ENCODE measurements around the gene MFAP2. TPM values are rescaled to one million over a fixed set of nuclear protein-coding genes. Genes with fewer than 3 reads are reported as not detected.

MFAP2 gene
- total and polyA plus RNA-seq, 4 donors: 21.3 to 65.3 (median 41.8) TPM

- Histone ChIP-seq H3K36me3 (ENCODE audit: control insufficient read depth in 1 of 2, insufficient read depth in 2 of 2, low read length in 1 of 2) (peaks cover 0 to 12% of the 10 kb centered on the region in 2 donors), H3K4me1 (ENCODE audit: control insufficient read depth in 1 of 2, insufficient read depth in 2 of 2, low read length in 2 of 2) (no peaks in the 10 kb centered on the region), H3K27ac (ENCODE audit: low read depth in 1 of 2, low read length in 2 of 2) (no peak overlapping the region), H3K9me3 (ENCODE audit: control insufficient read depth, low read length) (no peaks in the 10 kb centered on the region), H3K27me3 (ENCODE audit: control insufficient read depth in 1 of 2, insufficient read depth in 2 of 2, low read length in 1 of 2) (no peaks in the 10 kb centered on the region), H3K4me3 (ENCODE audit: low read length in 2 of 2) (no peak overlapping the region)
- intact Hi-C loops (cut with DNase I): no loop called here
- ATAC-seq (ENCODE audit: low FRiP score): no peak
- 93 to 95% methylated on average over 19 of the region's 19 CpGs for WGBS, 2 donors
- DNase-seq: no peak
Measured at GRCh38 chr1:17001760-17002523, 21.5 kb upstream of the MFAP2 start.

GRCh38 chr1:16999863-17000262 is 19.4 kb upstream of the MFAP2 start:
- H3K27ac ChIP-seq (ENCODE audit: low read depth in 1 of 2, low read length in 2 of 2): no peak overlapping the region
- DNase-seq (no peak), ATAC-seq (ENCODE audit: low FRiP score) (no peak)
- WGBS, 2 donors: 84 to 92% methylated on average over 6 to 8 of the region's 8 CpGs
- H3K4me1 ChIP-seq (ENCODE audit: control insufficient read depth in 1 of 2, insufficient read depth in 2 of 2, low read length in 2 of 2): no peaks in the 10 kb centered on the region
- H3K4me3 ChIP-seq (ENCODE audit: low read length in 2 of 2): no peak overlapping the region
- no peaks in the 10 kb centered on the region for H3K9me3 ChIP-seq (ENCODE audit: control insufficient read depth, low read length)
- intact Hi-C loops (cut with DNase I): no loop called here
- H3K27me3 ChIP-seq (ENCODE audit: control insufficient read depth in 1 of 2, insufficient read depth in 2 of 2, low read length in 1 of 2): no peaks in the 10 kb centered on the region
- H3K36me3 ChIP-seq (ENCODE audit: control insufficient read depth in 1 of 2, insufficient read depth in 2 of 2, low read length in 1 of 2): peaks cover 0 to 12% of the 10 kb centered on the region in 2 donors

GRCh38 chr1:16998589-16998988 is 18.2 kb upstream of the MFAP2 start:
- Histone ChIP-seq H3K27me3 (ENCODE audit: control insufficient read depth in 1 of 2, insufficient read depth in 2 of 2, low read length in 1 of 2) (no peaks in the 10 kb centered on the region), H3K9me3 (ENCODE audit: control insufficient read depth, low read length) (no peaks in the 10 kb centered on the region), H3K4me3 (ENCODE audit: low read length in 2 of 2) (no peak overlapping the region), H3K36me3 (ENCODE audit: control insufficient read depth in 1 of 2, insufficient read depth in 2 of 2, low read length in 1 of 2) (peaks cover 0 to 8% of the 10 kb centered on the region in 2 donors), H3K4me1 (ENCODE audit: control insufficient read depth in 1 of 2, insufficient read depth in 2 of 2, low read length in 2 of 2) (no peaks in the 10 kb centered on the region), H3K27ac (ENCODE audit: low read depth in 1 of 2, low read length in 2 of 2) (no peak overlapping the region)
- no peak for ATAC-seq (ENCODE audit: low FRiP score)
- no peak for DNase-seq
- 73 to 79% methylated on average over 10 of the region's 10 CpGs for WGBS, 2 donors
- intact Hi-C loops (cut with DNase I): no loop called here

DNA sequence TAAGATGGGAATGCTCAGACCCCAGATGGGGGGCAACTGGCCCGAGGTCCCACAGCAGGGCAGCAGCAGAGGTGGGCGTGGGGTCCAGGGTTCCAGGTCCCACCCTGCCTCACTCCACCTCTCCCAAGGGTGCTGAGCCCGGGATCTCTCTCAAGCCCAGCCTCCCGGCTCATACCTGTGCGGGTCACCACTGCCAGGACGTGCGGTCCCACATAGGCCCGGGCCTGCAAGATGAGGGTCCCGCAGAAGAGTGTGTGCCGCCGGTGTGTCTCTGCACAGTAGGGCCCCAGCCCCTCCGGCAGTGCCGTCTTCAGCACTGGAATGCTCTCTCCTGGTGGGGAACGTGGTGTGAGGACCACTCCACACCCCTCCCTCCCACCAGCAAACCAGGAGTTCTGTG is 16.4 kb upstream of the MFAP2 start:
- Histone ChIP-seq H3K36me3 (ENCODE audit: control insufficient read depth in 1 of 2, insufficient read depth in 2 of 2, low read length in 1 of 2) (peaks cover 0 to 3% of the 10 kb centered on the region in 2 donors), H3K9me3 (ENCODE audit: control insufficient read depth, low read length) (no peaks in the 10 kb centered on the region), H3K4me1 (ENCODE audit: control insufficient read depth in 1 of 2, insufficient read depth in 2 of 2, low read length in 2 of 2) (no peaks in the 10 kb centered on the region), H3K4me3 (ENCODE audit: low read length in 2 of 2) (no peak overlapping the region), H3K27ac (ENCODE audit: low read depth in 1 of 2, low read length in 2 of 2) (no peak overlapping the region), H3K27me3 (ENCODE audit: control insufficient read depth in 1 of 2, insufficient read depth in 2 of 2, low read length in 1 of 2) (no peaks in the 10 kb centered on the region)
- DNase-seq (no peak), ATAC-seq (ENCODE audit: low FRiP score) (no peak)
- WGBS, 2 donors: 92 to 94% methylated on average over 14 of the region's 14 CpGs
- intact Hi-C loops (cut with DNase I): no loop called here

- no peaks in the 10 kb centered on the region for H3K9me3 ChIP-seq (ENCODE audit: control insufficient read depth, low read length)
- no peaks in the 10 kb centered on the region for H3K36me3 ChIP-seq (ENCODE audit: control insufficient read depth in 1 of 2, insufficient read depth in 2 of 2, low read length in 1 of 2)
- no peak overlapping the region for H3K27ac ChIP-seq (ENCODE audit: low read depth in 1 of 2, low read length in 2 of 2)
- ATAC-seq (ENCODE audit: low FRiP score): no peak
- DNase-seq: no peak
- no peaks in the 10 kb centered on the region for H3K4me1 ChIP-seq (ENCODE audit: control insufficient read depth in 1 of 2, insufficient read depth in 2 of 2, low read length in 2 of 2)
- intact Hi-C loops (cut with DNase I): no loop called here
- WGBS, 2 donors: 88 to 90% methylated on average over 15 of the region's 15 CpGs
- no peak overlapping the region for H3K4me3 ChIP-seq (ENCODE audit: low read length in 2 of 2)
- no peaks in the 10 kb centered on the region for H3K27me3 ChIP-seq (ENCODE audit: control insufficient read depth in 1 of 2, insufficient read depth in 2 of 2, low read length in 1 of 2)
Measured at GRCh38 chr1:16993521-16994038, 13.2 kb upstream of the MFAP2 start.

GRCh38 chr1:16992675-16993074 is 12.3 kb upstream of the MFAP2 start:
- Histone ChIP-seq H3K4me1 (ENCODE audit: control insufficient read depth in 1 of 2, insufficient read depth in 2 of 2, low read length in 2 of 2) (no peaks in the 10 kb centered on the region), H3K36me3 (ENCODE audit: control insufficient read depth in 1 of 2, insufficient read depth in 2 of 2, low read length in 1 of 2) (no peaks in the 10 kb centered on the region), H3K27ac (ENCODE audit: low read depth in 1 of 2, low read length in 2 of 2) (no peak overlapping the region), H3K9me3 (ENCODE audit: control insufficient read depth, low read length) (no peaks in the 10 kb centered on the region), H3K27me3 (ENCODE audit: control insufficient read depth in 1 of 2, insufficient read depth in 2 of 2, low read length in 1 of 2) (no peaks in the 10 kb centered on the region), H3K4me3 (ENCODE audit: low read length in 2 of 2) (no peak overlapping the region)
- ATAC-seq (ENCODE audit: low FRiP score) (no peak), DNase-seq (no peak)
- intact Hi-C loops (cut with DNase I): no loop called here
- 88 to 89% methylated on average over 9 of the region's 9 CpGs for WGBS, 2 donors

GRCh38 chr1:16992102-16992501 is 11.7 kb upstream of the MFAP2 start:
- DNase-seq (no peak), ATAC-seq (ENCODE audit: low FRiP score) (no peak)
- H3K27me3 ChIP-seq (ENCODE audit: control insufficient read depth in 1 of 2, insufficient read depth in 2 of 2, low read length in 1 of 2): no peaks in the 10 kb centered on the region
- H3K27ac ChIP-seq (ENCODE audit: low read depth in 1 of 2, low read length in 2 of 2): no peak overlapping the region
- no peaks in the 10 kb centered on the region for H3K36me3 ChIP-seq (ENCODE audit: control insufficient read depth in 1 of 2, insufficient read depth in 2 of 2, low read length in 1 of 2)
- H3K9me3 ChIP-seq (ENCODE audit: control insufficient read depth, low read length): no peaks in the 10 kb centered on the region
- intact Hi-C loops (cut with DNase I): no loop called here
- H3K4me3 ChIP-seq (ENCODE audit: low read length in 2 of 2): no peak overlapping the region
- no peaks in the 10 kb centered on the region for H3K4me1 ChIP-seq (ENCODE audit: control insufficient read depth in 1 of 2, insufficient read depth in 2 of 2, low read length in 2 of 2)
- 94 to 98% methylated on average over 11 to 12 of the region's 12 CpGs for WGBS, 2 donors

DNA sequence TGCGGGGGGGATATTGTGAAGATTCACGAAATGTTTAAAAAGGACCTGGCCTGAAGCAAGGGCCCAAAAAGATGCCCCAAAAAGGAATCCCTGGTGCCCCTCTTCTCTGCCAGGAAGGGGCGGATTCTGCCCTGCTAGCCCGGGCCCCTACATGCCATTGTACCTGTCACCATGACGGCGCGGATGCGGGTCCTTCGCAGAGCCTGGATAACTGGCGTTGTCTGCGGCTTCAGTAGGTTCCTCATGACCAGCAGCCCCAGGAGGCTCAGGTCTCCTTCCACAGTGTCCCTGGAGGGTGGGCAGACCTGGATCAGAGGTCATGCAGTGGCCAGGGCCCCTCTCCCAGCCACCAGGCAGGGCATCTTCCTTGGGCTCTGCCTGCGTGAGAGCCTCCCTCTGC is 11.2 kb upstream of the MFAP2 start:
- no peaks in the 10 kb centered on the region for H3K9me3 ChIP-seq (ENCODE audit: control insufficient read depth, low read length)
- intact Hi-C loops (cut with DNase I): no loop called here
- H3K4me1 ChIP-seq (ENCODE audit: control insufficient read depth in 1 of 2, insufficient read depth in 2 of 2, low read length in 2 of 2): no peaks in the 10 kb centered on the region
- no peak overlapping the region for H3K27ac ChIP-seq (ENCODE audit: low read depth in 1 of 2, low read length in 2 of 2)
- H3K27me3 ChIP-seq (ENCODE audit: control insufficient read depth in 1 of 2, insufficient read depth in 2 of 2, low read length in 1 of 2): no peaks in the 10 kb centered on the region
- DNase-seq (no peak), ATAC-seq (ENCODE audit: low FRiP score) (no peak)
- no peak overlapping the region for H3K4me3 ChIP-seq (ENCODE audit: low read length in 2 of 2)
- WGBS, 2 donors: 96 to 97% methylated on average over 12 of the region's 12 CpGs
- H3K36me3 ChIP-seq (ENCODE audit: control insufficient read depth in 1 of 2, insufficient read depth in 2 of 2, low read length in 1 of 2): no peaks in the 10 kb centered on the region

- Histone ChIP-seq H3K27me3 (ENCODE audit: control insufficient read depth in 1 of 2, insufficient read depth in 2 of 2, low read length in 1 of 2) (no peaks in the 10 kb centered on the region), H3K9me3 (ENCODE audit: control insufficient read depth, low read length) (no peaks in the 10 kb centered on the region), H3K36me3 (ENCODE audit: control insufficient read depth in 1 of 2, insufficient read depth in 2 of 2, low read length in 1 of 2) (no peaks in the 10 kb centered on the region), H3K4me1 (ENCODE audit: control insufficient read depth in 1 of 2, insufficient read depth in 2 of 2, low read length in 2 of 2) (no peaks in the 10 kb centered on the region), H3K27ac (ENCODE audit: low read depth in 1 of 2, low read length in 2 of 2) (no peak overlapping the region), H3K4me3 (ENCODE audit: low read length in 2 of 2) (no peak overlapping the region)
- WGBS, 2 donors: 93 to 95% methylated on average over 22 of the region's 22 CpGs
- no peak for ATAC-seq (ENCODE audit: low FRiP score)
- intact Hi-C loops (cut with DNase I): no loop called here
- no peak for DNase-seq
Measured at GRCh38 chr1:16989676-16990391, 9.4 kb upstream of the MFAP2 start.
